ENCODE measurements around the gene GLI1. TPM values are rescaled to one million over a fixed set of nuclear protein-coding genes. Genes with fewer than 3 reads are reported as not detected.

The GLI1 gene
- polyA plus RNA-seq, 12 donors, result 4.9 to 48.6 (median 10.1) TPM; not detected in 1

GRCh38 chr12:57460468-57460784 is 841 bp downstream of the GLI1 start:
- DNase-seq, result no peak

- no peak for DNase-seq
Observed at GRCh38 chr12:57460841-57461275, 1.3 kb downstream of the GLI1 start.

GRCh38 chr12:57461276-57461916 is 1.8 kb downstream of the GLI1 start:
- peak; percentile 66 for DNase-seq

- DNase-seq, result peak; percentile 58
Observed at GRCh38 chr12:57461917-57462250, 2.3 kb downstream of the GLI1 start.

- DNase-seq, result peak; percentile 88
Observed at GRCh38 chr12:57462251-57462911, 2.8 kb downstream of the GLI1 start.

GRCh38 chr12:57462912-57463253 is 3.3 kb downstream of the GLI1 start:
- DNase-seq, result no peak

GRCh38 chr12:57464569-57464968 is 5.0 kb downstream of the GLI1 start:
- no peak for DNase-seq

GRCh38 chr12:57465030-57465746 is 5.6 kb downstream of the GLI1 start:
- DNase-seq, result no peak

GRCh38 chr12:57465747-57466505 is 6.3 kb downstream of the GLI1 start:
- DNase-seq, result no peak

GRCh38 chr12:57467212-57467874 is 7.8 kb downstream of the GLI1 start:
- DNase-seq, result no peak

GRCh38 chr12:57467915-57468314 is 8.3 kb downstream of the GLI1 start:
- no peak for DNase-seq

- no peak for DNase-seq
Observed at GRCh38 chr12:57469296-57470164, 9.9 kb downstream of the GLI1 start.

GRCh38 chr12:57470286-57470969 is 10.8 kb downstream of the GLI1 start:
- DNase-seq, result no peak

- DNase-seq, result no peak
Observed at GRCh38 chr12:57470970-57471656, 11.5 kb downstream of the GLI1 start.

GRCh38 chr12:57471661-57472060 is 12.1 kb downstream of the GLI1 start:
- DNase-seq, result no peak

- DNase-seq, result no peak
Observed at GRCh38 chr12:57472391-57472790, 12.8 kb downstream of the GLI1 start.

GRCh38 chr12:57473392-57473791 is 13.8 kb downstream of the GLI1 start:
- DNase-seq, result no peak

GRCh38 chr12:57473886-57474285 is 14.3 kb downstream of the GLI1 start:
- no peak for DNase-seq

- no peak for DNase-seq
Observed at GRCh38 chr12:57474430-57474829, 14.8 kb downstream of the GLI1 start.

- no peak for DNase-seq
Observed at GRCh38 chr12:57474862-57475261, 15.3 kb downstream of the GLI1 start.
